PC-9 (cell line): ENCODE data around the gene OR7C2.

ENCODE experiments used
- EZH2 ChIP-seq: fragments of 200-600 bp; sonication (generic); IDR thresholded peaks from 2 replicates; pipeline ENCODE4 v1.8.0; 2017; ENCODE audit warnings: antibody characterized with exemption, low read depth
- TF ChIP-seq, protein P1 (sequence below): fragments of 200-600 bp; sonication (generic); conservative IDR thresholded peaks from 2 replicates; pipeline ENCODE4 v1.6.1; 2017; ENCODE audit warnings: mixed run types, antibody characterized with exemption, mild to moderate bottlenecking, moderate library complexity

- TF ChIP-seq, protein P1, sequence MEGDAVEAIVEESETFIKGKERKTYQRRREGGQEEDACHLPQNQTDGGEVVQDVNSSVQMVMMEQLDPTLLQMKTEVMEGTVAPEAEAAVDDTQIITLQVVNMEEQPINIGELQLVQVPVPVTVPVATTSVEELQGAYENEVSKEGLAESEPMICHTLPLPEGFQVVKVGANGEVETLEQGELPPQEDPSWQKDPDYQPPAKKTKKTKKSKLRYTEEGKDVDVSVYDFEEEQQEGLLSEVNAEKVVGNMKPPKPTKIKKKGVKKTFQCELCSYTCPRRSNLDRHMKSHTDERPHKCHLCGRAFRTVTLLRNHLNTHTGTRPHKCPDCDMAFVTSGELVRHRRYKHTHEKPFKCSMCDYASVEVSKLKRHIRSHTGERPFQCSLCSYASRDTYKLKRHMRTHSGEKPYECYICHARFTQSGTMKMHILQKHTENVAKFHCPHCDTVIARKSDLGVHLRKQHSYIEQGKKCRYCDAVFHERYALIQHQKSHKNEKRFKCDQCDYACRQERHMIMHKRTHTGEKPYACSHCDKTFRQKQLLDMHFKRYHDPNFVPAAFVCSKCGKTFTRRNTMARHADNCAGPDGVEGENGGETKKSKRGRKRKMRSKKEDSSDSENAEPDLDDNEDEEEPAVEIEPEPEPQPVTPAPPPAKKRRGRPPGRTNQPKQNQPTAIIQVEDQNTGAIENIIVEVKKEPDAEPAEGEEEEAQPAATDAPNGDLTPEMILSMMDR = no peak
- no peak for TF ChIP-seq EZH2
These were observed 37.0 kb downstream of the OR7C2 start for GRCh38 chr19:14978161-14978776.
